Stomach smooth muscle (tissue), 2 donors: ENCODE measurements around the gene ATP8B3.
A peak's percentile ranks its signal among the peaks of the same experiment; 100 is the strongest.

Experiments
- H3K27ac ChIP-seq: one replicate; pipeline ENCODE4 v1.7.0; 2013; ENCODE audit warnings: mild to moderate bottlenecking, low read length, inconsistent platforms
- H3K27me3 ChIP-seq, 2 donors: one replicate each; pipeline ENCODE4 v1.7.0; 2013; ENCODE audit warnings: low read length in 2 of 2; ENCODE audit not compliant: insufficient read depth in 2 of 2, control insufficient read depth in 1 of 2
- H3K36me3 ChIP-seq, 2 donors: one replicate each; pipeline ENCODE4 v1.7.0; 2013; ENCODE audit warnings: low read length in 2 of 2; ENCODE audit not compliant: control insufficient read depth in 2 of 2, insufficient read depth in 2 of 2
- H3K4me1 ChIP-seq: one replicate; pipeline ENCODE4 v1.7.0; 2013; ENCODE audit warnings: low read length; ENCODE audit not compliant: control insufficient read depth, insufficient read depth
- H3K4me3 ChIP-seq, 2 donors: one replicate each; pipeline ENCODE4 v1.7.0; 2013; ENCODE audit warnings: low read length in 2 of 2
- H3K9ac ChIP-seq, 2 donors: one replicate each; pipeline ENCODE4 v1.7.0; 2013; ENCODE audit warnings: low read length in 2 of 2, mild to moderate bottlenecking in 1 of 2
- H3K9me3 ChIP-seq, 2 donors: one replicate each; pipeline ENCODE4 v1.7.0; 2013; ENCODE audit warnings: low read length in 2 of 2; ENCODE audit not compliant: control insufficient read depth in 2 of 2
- donor health status: healthy.
- donor health status: Pancreatic carcinoma.

Gene ATP8B3

GRCh38 chr19:1813192-1814182 lies 1.4 kb upstream of the ATP8B3 start:
- Histone ChIP-seq H3K4me3 (peak overlapping the region; percentile 72 to 82), H3K27ac (no peak overlapping the region), H3K9me3 (no peaks in the 10 kb centered on the region), H3K36me3 (peaks cover 12 to 20% of the 10 kb centered on the region in 2 donors), H3K9ac (peak overlapping the region; percentile 42 to 55), H3K27me3 (no peaks in the 10 kb centered on the region), H3K4me1 (peaks cover 11% of the 10 kb centered on the region)

GRCh38 chr19:1812426-1813191 lies 533 bp upstream of the ATP8B3 start:
- Histone ChIP-seq H3K36me3 (peaks cover 6 to 11% of the 10 kb centered on the region in 2 donors), H3K27me3 (no peaks in the 10 kb centered on the region), H3K9ac (peak overlapping the region; percentile 42 to 55), H3K4me3 (peak overlapping the region; percentile 72 to 82), H3K9me3 (no peaks in the 10 kb centered on the region), H3K4me1 (peaks cover 11% of the 10 kb centered on the region), H3K27ac (no peak overlapping the region)

DNA sequence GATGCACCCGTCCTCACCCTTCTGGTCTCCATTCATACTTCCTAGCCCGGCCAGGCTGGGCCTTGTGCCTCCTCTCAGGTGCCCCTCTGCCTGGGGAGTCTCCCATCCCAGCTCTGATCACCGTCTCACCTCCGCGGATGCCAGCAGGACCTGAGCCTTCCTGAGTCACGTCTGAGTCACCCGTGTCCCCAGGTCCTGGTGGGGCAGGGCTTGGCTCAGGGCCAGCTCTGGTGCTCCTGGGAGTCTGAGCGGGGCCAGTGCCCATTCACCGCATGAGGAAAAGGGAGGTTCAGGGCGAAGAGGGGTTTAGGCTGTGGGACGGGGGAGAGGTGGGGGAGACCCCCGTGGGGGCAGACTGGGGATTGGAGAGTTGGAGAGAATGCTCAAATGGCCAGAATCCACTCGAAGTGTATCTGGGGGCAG lies 593 bp downstream of the ATP8B3 start:
- no peaks in the 10 kb centered on the region for H3K27me3 ChIP-seq
- peaks cover 11% of the 10 kb centered on the region for H3K4me1 ChIP-seq
- H3K9me3 ChIP-seq = no peaks in the 10 kb centered on the region
- peaks cover 0 to 2% of the 10 kb centered on the region in 2 donors for H3K36me3 ChIP-seq
- H3K27ac ChIP-seq = no peak overlapping the region
- H3K9ac ChIP-seq = no peak overlapping the region
- peak overlapping the region; percentile 12 to 49 for H3K4me3 ChIP-seq

DNA sequence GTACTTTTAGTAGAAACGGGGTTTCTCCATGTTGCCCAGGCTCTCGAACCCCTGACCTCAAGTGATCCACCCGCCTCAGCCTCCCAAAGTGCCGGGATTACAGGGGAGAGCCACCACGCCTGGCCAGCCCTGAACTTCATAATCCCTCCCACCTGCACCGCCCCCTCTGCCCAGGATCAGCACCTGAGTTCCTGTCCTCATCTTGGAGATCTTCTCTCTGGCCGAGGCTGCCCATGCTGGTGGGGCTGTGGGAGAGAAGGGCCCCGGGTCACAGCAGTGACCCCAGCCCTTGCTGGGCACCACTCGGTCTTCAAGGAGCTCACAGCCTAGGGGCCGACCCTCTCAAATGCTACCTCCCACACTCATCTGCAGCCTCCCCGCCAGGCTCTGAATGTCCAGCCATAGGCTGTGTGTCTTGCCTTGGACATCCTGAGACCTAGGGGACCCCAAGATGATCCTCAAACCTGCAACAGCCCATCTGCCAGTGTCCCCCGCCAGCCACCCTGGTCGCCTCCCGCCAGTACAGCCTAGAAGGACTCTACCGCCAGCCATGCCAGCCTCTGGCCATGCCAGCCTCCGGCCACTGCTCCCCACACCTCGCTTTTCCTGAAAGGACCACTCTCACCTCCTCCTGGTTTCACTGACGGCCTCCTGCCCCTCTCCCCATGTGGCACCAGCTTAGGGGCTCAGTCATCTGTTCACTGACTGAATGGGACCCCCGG lies 1.5 kb downstream of the ATP8B3 start:
- H3K27ac ChIP-seq = no peak overlapping the region
- peaks cover 11% of the 10 kb centered on the region for H3K4me1 ChIP-seq
- no peaks in the 10 kb centered on the region for H3K9me3 ChIP-seq
- no peaks in the 10 kb centered on the region for H3K27me3 ChIP-seq
- H3K36me3 ChIP-seq = no peaks in the 10 kb centered on the region
- H3K4me3 ChIP-seq = no peak overlapping the region
- no peak overlapping the region for H3K9ac ChIP-seq

DNA sequence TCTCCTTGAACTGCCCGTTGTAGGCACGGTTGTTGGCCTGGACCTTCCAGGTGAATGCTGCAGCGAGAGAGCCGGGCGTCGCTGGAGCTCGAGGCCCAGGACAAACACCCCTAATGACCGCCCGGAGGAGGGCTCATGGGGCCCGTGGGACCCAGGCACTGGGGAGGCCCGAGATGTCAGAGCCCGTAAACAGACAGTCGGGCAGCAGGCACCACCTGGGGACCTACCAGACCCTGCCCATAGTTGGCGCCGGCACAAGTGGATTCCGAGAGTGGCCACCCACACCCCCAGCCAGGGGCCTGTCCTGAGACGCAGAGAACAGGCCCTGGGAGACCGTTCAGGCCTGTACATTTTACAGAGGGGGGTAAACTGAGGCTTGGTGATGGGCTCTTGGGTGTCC lies 2.4 kb downstream of the ATP8B3 start:
- H3K9me3 ChIP-seq = no peaks in the 10 kb centered on the region
- no peaks in the 10 kb centered on the region for H3K27me3 ChIP-seq
- no peak overlapping the region for H3K4me3 ChIP-seq
- no peaks in the 10 kb centered on the region for H3K36me3 ChIP-seq
- H3K9ac ChIP-seq = no peak overlapping the region
- no peak overlapping the region for H3K27ac ChIP-seq
- H3K4me1 ChIP-seq = peaks cover 11% of the 10 kb centered on the region

DNA sequence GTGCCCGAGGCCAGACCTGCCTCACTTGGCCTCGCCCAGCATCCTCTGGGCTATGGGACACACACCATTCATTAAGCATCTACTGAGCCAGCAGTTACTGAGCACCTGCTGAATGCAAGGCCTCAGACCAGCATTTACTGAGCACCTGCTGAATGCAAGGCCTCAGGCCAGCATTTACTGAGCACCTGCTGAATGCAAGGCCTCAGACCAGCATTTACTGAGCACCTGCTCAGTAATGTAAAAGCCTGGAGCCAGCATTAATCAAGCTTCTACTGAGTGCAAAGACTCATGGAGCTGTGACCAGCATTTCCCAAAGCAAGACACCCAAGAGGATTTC lies 3.7 kb downstream of the ATP8B3 start:
- no peak overlapping the region for H3K9ac ChIP-seq
- no peak overlapping the region for H3K4me3 ChIP-seq
- no peaks in the 10 kb centered on the region for H3K27me3 ChIP-seq
- no peaks in the 10 kb centered on the region for H3K9me3 ChIP-seq
- H3K36me3 ChIP-seq = no peaks in the 10 kb centered on the region
- peaks cover 9% of the 10 kb centered on the region for H3K4me1 ChIP-seq
- no peak overlapping the region for H3K27ac ChIP-seq

GRCh38 chr19:1807695-1808394 lies 4.2 kb downstream of the ATP8B3 start:
- Histone ChIP-seq H3K27ac (no peak overlapping the region), H3K4me3 (no peak overlapping the region), H3K36me3 (no peaks in the 10 kb centered on the region)

GRCh38 chr19:1807030-1807694 lies 4.9 kb downstream of the ATP8B3 start:
- H3K27ac ChIP-seq = no peak overlapping the region
- H3K9me3 ChIP-seq = no peaks in the 10 kb centered on the region
- no peaks in the 10 kb centered on the region for H3K27me3 ChIP-seq
- no peaks in the 10 kb centered on the region for H3K36me3 ChIP-seq
- no peak overlapping the region for H3K9ac ChIP-seq
- no peaks in the 10 kb centered on the region for H3K4me1 ChIP-seq
- no peak overlapping the region for H3K4me3 ChIP-seq

More at GRCh38 chr19:1807695-1808394, 4.2 kb downstream of the ATP8B3 start:
- Histone ChIP-seq H3K27me3 (no peaks in the 10 kb centered on the region), H3K9me3 (no peaks in the 10 kb centered on the region), H3K9ac (no peak overlapping the region), H3K4me1 (peaks cover 4% of the 10 kb centered on the region)

- Histone ChIP-seq H3K27ac (no peak overlapping the region), H3K4me3 (no peak overlapping the region)
These were observed 5.7 kb downstream of the ATP8B3 start for GRCh38 chr19:1806184-1807029.

More at GRCh38 chr19:1806184-1807029, 5.7 kb downstream of the ATP8B3 start:
- H3K4me1 ChIP-seq = no peaks in the 10 kb centered on the region
- no peak overlapping the region for H3K9ac ChIP-seq
- no peaks in the 10 kb centered on the region for H3K36me3 ChIP-seq
- no peaks in the 10 kb centered on the region for H3K27me3 ChIP-seq
- no peaks in the 10 kb centered on the region for H3K9me3 ChIP-seq
